ENCODE data around the gene MANBA. TPM values are rescaled to one million over a fixed set of nuclear protein-coding genes. Genes with fewer than 3 reads are reported as not detected.

The MANBA gene
- total and polyA plus RNA-seq, 5 donors from 2014 or later, result 10.7 to 21.2 (median 15.8) TPM

DNA sequence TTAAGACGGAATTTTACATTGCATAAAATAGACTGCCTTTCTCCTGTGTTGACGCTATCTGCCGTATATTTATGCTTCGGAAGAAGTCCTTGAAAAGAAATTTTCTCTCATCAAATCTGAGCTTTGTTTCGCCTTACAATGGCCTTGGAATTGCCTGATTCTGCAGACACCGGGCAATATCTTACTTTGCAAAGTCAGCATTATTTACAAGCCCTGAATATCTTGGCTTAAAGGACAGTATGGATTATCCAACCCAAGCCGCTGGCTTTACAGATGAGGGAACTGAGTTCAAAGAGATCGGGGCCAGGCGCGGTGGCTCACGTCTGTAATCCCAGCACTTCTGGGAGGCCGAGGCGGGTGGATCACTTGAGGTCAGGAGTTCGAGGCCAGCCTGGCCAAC, 1.1 kb upstream of the MANBA start:
- Histone ChIP-seq H3K36me3 (ENCODE audit: control insufficient read depth, insufficient read depth, low read length) (no peaks in the 10 kb centered on the region), H3K9me3 (ENCODE audit: control insufficient read depth in 2 of 2, low read length in 2 of 2) (no peaks in the 10 kb centered on the region), H3K4me3 (ENCODE audit: low read depth, low read length) (peak overlapping the region; percentile 98), H3K4me1 (ENCODE audit: control insufficient read depth, insufficient read depth, low read length, poor library complexity, severe bottlenecking) (peaks cover 18% of the 10 kb centered on the region), H3K27ac (ENCODE audit: insufficient read depth, low read length, poor library complexity, severe bottlenecking) (no peak overlapping the region), H3K27me3 (ENCODE audit: control insufficient read depth, insufficient read depth, low read length) (no peaks in the 10 kb centered on the region)
- Mint-ChIP-seq H3K4me1 (peaks cover 27 to 41% (median 34%) of the 10 kb centered on the region in 4 donors), H3K9me3 (no peaks in the 10 kb centered on the region), H3K4me3 (peak overlapping the region; percentile 94 to 98 (median 98)), H3K27me3 (peaks cover 17% of the 10 kb centered on the region), H3K36me3 (no peaks in the 10 kb centered on the region), H3K27ac (peak overlapping the region in 1 of 3 donors; percentile 84)
- ATAC-seq (ENCODE audit: low read depth in 2 of 2), result no peak
- DNase-seq, result no peak

DNA sequence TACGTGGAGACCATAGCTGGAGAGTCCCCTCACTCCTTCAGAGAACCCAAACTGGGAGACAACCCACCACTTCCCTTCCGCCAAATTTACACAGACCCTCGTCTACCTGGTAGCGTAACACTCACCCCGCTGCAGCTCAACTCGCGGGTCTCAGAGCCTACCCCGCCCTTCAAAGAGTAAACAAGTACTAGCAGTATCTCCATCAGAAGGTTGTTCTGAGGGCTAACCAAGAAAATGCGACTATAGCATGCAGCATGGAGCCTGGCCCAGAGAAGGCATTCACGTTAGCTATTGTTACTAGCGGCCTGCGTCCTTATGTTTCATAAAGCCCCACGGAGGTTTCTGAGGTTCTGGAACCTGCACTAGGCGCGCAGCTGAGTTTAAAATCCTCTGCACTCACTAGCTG, 531 bp upstream of the MANBA start:
- peak overlapping the region; percentile 98 for H3K4me3 ChIP-seq (ENCODE audit: low read depth, low read length)
- no peaks in the 10 kb centered on the region for H3K36me3 ChIP-seq (ENCODE audit: control insufficient read depth, insufficient read depth, low read length)
- H3K4me1 Mint-ChIP-seq, result peaks cover 28 to 43% (median 35%) of the 10 kb centered on the region in 4 donors
- no peaks in the 10 kb centered on the region for H3K36me3 Mint-ChIP-seq
- H3K27ac Mint-ChIP-seq, result peak overlapping the region in 2 of 3 donors; percentile 84 to 87
- peak overlapping the region; percentile 94 to 98 (median 98) for H3K4me3 Mint-ChIP-seq
- peaks cover 17% of the 10 kb centered on the region for H3K27me3 Mint-ChIP-seq
- no peaks in the 10 kb centered on the region for H3K9me3 Mint-ChIP-seq
- DNase-seq, result no peak
- peaks cover 18% of the 10 kb centered on the region for H3K4me1 ChIP-seq (ENCODE audit: control insufficient read depth, insufficient read depth, low read length, poor library complexity, severe bottlenecking)
- no peaks in the 10 kb centered on the region for H3K27me3 ChIP-seq (ENCODE audit: control insufficient read depth, insufficient read depth, low read length)
- H3K27ac ChIP-seq (ENCODE audit: insufficient read depth, low read length, poor library complexity, severe bottlenecking), result peak overlapping the region; percentile 9
- ATAC-seq (ENCODE audit: low read depth in 2 of 2), result peak; percentile 9 to 13
- H3K9me3 ChIP-seq (ENCODE audit: control insufficient read depth in 2 of 2, low read length in 2 of 2), result no peaks in the 10 kb centered on the region

- peaks cover 7% of the 10 kb centered on the region for H3K27me3 Mint-ChIP-seq
- H3K9me3 Mint-ChIP-seq, result no peaks in the 10 kb centered on the region
- Histone ChIP-seq H3K9me3 (ENCODE audit: control insufficient read depth in 2 of 2, low read length in 2 of 2) (no peaks in the 10 kb centered on the region), H3K4me3 (ENCODE audit: low read depth, low read length) (peak overlapping the region; percentile 98), H3K27ac (ENCODE audit: insufficient read depth, low read length, poor library complexity, severe bottlenecking) (peak overlapping the region; percentile 65), H3K27me3 (ENCODE audit: control insufficient read depth, insufficient read depth, low read length) (no peaks in the 10 kb centered on the region), H3K4me1 (ENCODE audit: control insufficient read depth, insufficient read depth, low read length, poor library complexity, severe bottlenecking) (peaks cover 18% of the 10 kb centered on the region), H3K36me3 (ENCODE audit: control insufficient read depth, insufficient read depth, low read length) (no peaks in the 10 kb centered on the region)
- ATAC-seq (ENCODE audit: low read depth in 2 of 2) (peak; percentile 29 to 38), DNase-seq (peak; percentile 28 to 56 (median 44))
- no peaks in the 10 kb centered on the region for H3K36me3 Mint-ChIP-seq
- H3K4me1 Mint-ChIP-seq, result peaks cover 29 to 44% (median 36%) of the 10 kb centered on the region in 4 donors
- peak overlapping the region; percentile 94 to 98 (median 98) for H3K4me3 Mint-ChIP-seq
- peak overlapping the region; percentile 72 to 95 (median 84) for H3K27ac Mint-ChIP-seq
These were observed 730 bp downstream of the MANBA start for GRCh38 chr4:102759831-102760644.

GRCh38 chr4:102758241-102759160, 2.3 kb downstream of the MANBA start:
- no peak overlapping the region for H3K4me3 ChIP-seq (ENCODE audit: low read depth, low read length)
- H3K36me3 ChIP-seq (ENCODE audit: control insufficient read depth, insufficient read depth, low read length), result no peaks in the 10 kb centered on the region
- peaks cover 29 to 44% (median 37%) of the 10 kb centered on the region in 4 donors for H3K4me1 Mint-ChIP-seq

GRCh38 chr4:102757681-102758080, 3.1 kb downstream of the MANBA start:
- Histone ChIP-seq H3K9me3 (ENCODE audit: control insufficient read depth in 2 of 2, low read length in 2 of 2) (no peaks in the 10 kb centered on the region), H3K27me3 (ENCODE audit: control insufficient read depth, insufficient read depth, low read length) (no peaks in the 10 kb centered on the region), H3K27ac (ENCODE audit: insufficient read depth, low read length, poor library complexity, severe bottlenecking) (no peak overlapping the region), H3K4me3 (ENCODE audit: low read depth, low read length) (no peak overlapping the region), H3K36me3 (ENCODE audit: control insufficient read depth, insufficient read depth, low read length) (no peaks in the 10 kb centered on the region), H3K4me1 (ENCODE audit: control insufficient read depth, insufficient read depth, low read length, poor library complexity, severe bottlenecking) (peaks cover 18% of the 10 kb centered on the region)
- ATAC-seq (ENCODE audit: low read depth in 2 of 2), result no peak
- no peaks in the 10 kb centered on the region for H3K36me3 Mint-ChIP-seq
- peaks cover 0 to 2% (median 0%) of the 10 kb centered on the region in 7 donors for H3K9me3 Mint-ChIP-seq
- peak overlapping the region in 1 of 4 donors; percentile 51 for H3K4me3 Mint-ChIP-seq
- H3K4me1 Mint-ChIP-seq, result peaks cover 29 to 44% (median 37%) of the 10 kb centered on the region in 4 donors
- H3K27ac Mint-ChIP-seq, result peak overlapping the region in 2 of 3 donors; percentile 11 to 64
- DNase-seq, result no peak
- peaks cover 7% of the 10 kb centered on the region for H3K27me3 Mint-ChIP-seq

More at GRCh38 chr4:102758241-102759160, 2.3 kb downstream of the MANBA start:
- Histone ChIP-seq H3K27ac (ENCODE audit: insufficient read depth, low read length, poor library complexity, severe bottlenecking) (no peak overlapping the region), H3K4me1 (ENCODE audit: control insufficient read depth, insufficient read depth, low read length, poor library complexity, severe bottlenecking) (peaks cover 18% of the 10 kb centered on the region), H3K9me3 (ENCODE audit: control insufficient read depth in 2 of 2, low read length in 2 of 2) (no peaks in the 10 kb centered on the region), H3K27me3 (ENCODE audit: control insufficient read depth, insufficient read depth, low read length) (no peaks in the 10 kb centered on the region)
- peaks cover 7% of the 10 kb centered on the region for H3K27me3 Mint-ChIP-seq
- H3K36me3 Mint-ChIP-seq, result no peaks in the 10 kb centered on the region
- H3K27ac Mint-ChIP-seq, result peak overlapping the region; percentile 52 to 84 (median 53)
- peaks cover 0 to 2% (median 0%) of the 10 kb centered on the region in 7 donors for H3K9me3 Mint-ChIP-seq
- ATAC-seq (ENCODE audit: low read depth in 2 of 2) (no peak), DNase-seq (no peak)
- peak overlapping the region in 2 of 4 donors; percentile 51 to 94 for H3K4me3 Mint-ChIP-seq

GRCh38 chr4:102754044-102754443, 6.7 kb downstream of the MANBA start:
- Mint-ChIP-seq H3K4me1 (peaks cover 15 to 23% (median 18%) of the 10 kb centered on the region in 4 donors), H3K27me3 (no peaks in the 10 kb centered on the region), H3K36me3 (peaks cover 8% of the 10 kb centered on the region), H3K9me3 (peaks cover 0 to 2% (median 0%) of the 10 kb centered on the region in 7 donors), H3K27ac (no peak overlapping the region), H3K4me3 (no peak overlapping the region)
- Histone ChIP-seq H3K4me3 (ENCODE audit: low read depth, low read length) (no peak overlapping the region), H3K27me3 (ENCODE audit: control insufficient read depth, insufficient read depth, low read length) (no peaks in the 10 kb centered on the region), H3K27ac (ENCODE audit: insufficient read depth, low read length, poor library complexity, severe bottlenecking) (no peak overlapping the region), H3K36me3 (ENCODE audit: control insufficient read depth, insufficient read depth, low read length) (no peaks in the 10 kb centered on the region), H3K9me3 (ENCODE audit: control insufficient read depth in 2 of 2, low read length in 2 of 2) (no peaks in the 10 kb centered on the region), H3K4me1 (ENCODE audit: control insufficient read depth, insufficient read depth, low read length, poor library complexity, severe bottlenecking) (no peaks in the 10 kb centered on the region)
- ATAC-seq (ENCODE audit: low read depth in 2 of 2), result no peak
- no peak for DNase-seq

DNA sequence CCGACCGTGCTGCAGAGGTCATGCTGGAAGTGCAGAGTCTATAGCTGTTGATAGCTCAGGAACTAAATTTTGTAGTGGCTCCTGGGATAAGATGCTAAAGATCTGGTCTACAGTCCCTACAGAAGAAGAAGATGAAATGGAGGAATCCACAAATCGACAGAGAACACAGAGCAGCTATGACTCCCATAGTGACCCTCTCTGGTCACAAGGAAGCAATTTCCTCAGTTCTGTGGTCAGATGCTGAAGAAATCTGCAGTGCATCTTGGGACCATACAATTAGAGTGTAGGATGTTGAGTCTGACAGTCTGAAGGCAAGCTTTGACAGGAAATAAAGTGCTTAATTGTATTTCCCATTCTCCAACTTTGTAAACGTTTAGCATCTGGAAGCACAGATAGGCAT, 8.8 kb downstream of the MANBA start:
- Mint-ChIP-seq H3K36me3 (peaks cover 8% of the 10 kb centered on the region), H3K4me3 (no peak overlapping the region), H3K27ac (no peak overlapping the region), H3K9me3 (peaks cover 0 to 2% (median 0%) of the 10 kb centered on the region in 7 donors), H3K27me3 (no peaks in the 10 kb centered on the region), H3K4me1 (peaks cover 0 to 10% (median 4%) of the 10 kb centered on the region in 4 donors)
- Histone ChIP-seq H3K36me3 (ENCODE audit: control insufficient read depth, insufficient read depth, low read length) (no peaks in the 10 kb centered on the region), H3K27ac (ENCODE audit: insufficient read depth, low read length, poor library complexity, severe bottlenecking) (no peak overlapping the region), H3K4me1 (ENCODE audit: control insufficient read depth, insufficient read depth, low read length, poor library complexity, severe bottlenecking) (no peaks in the 10 kb centered on the region), H3K9me3 (ENCODE audit: control insufficient read depth in 2 of 2, low read length in 2 of 2) (no peaks in the 10 kb centered on the region), H3K4me3 (ENCODE audit: low read depth, low read length) (no peak overlapping the region), H3K27me3 (ENCODE audit: control insufficient read depth, insufficient read depth, low read length) (no peaks in the 10 kb centered on the region)
- ATAC-seq (ENCODE audit: low read depth in 2 of 2), result no peak
- DNase-seq, result no peak

All from CD4-positive, CD25-positive, alpha-beta regulatory T cell (primary cell).